Peyer's patch (tissue), 4 donors: Measurements from ENCODE around the gene PALLD.

Source experiments
- CTCF ChIP-seq, 6 experiments: fragments of 450-650 bp in 4 of 6; fragments of 200-600 bp in 2 of 6; sonication (generic) in 1 of 6; IDR thresholded peaks; one replicate each; pipeline ENCODE4 v1.5.1; 2017 to 2019; ENCODE audit warnings: antibody characterized with exemption in 6 of 6, mild to moderate bottlenecking in 3 of 6, moderate library complexity in 1 of 6
- POLR2A ChIP-seq, 2 donors: fragments of 450-650 bp; IDR thresholded peaks; one replicate each; pipeline ENCODE4 v1.5.1; 2017; ENCODE audit warnings: antibody characterized with exemption in 2 of 2, mild to moderate bottlenecking in 2 of 2, moderate library complexity in 2 of 2

GRCh38 chr4:168519576-168519975, 22.7 kb downstream of the PALLD start:
- TF ChIP-seq CTCF (IDR thresholded peaks at IDR 0.05): no peak
- no peak for TF ChIP-seq POLR2A (IDR thresholded peaks at IDR 0.05)
